GM19238 (cell line): ENCODE results near the gene QTRT2.

Source experiments
- DNase-seq: peaks from one replicate; pipeline ENCODE4 v3.0.0; 2011; ENCODE audit warnings: low spot score; ENCODE audit not compliant: insufficient read length

QTRT2 gene

GRCh38 chr3:114078126-114078525 is 21.6 kb downstream of the QTRT2 start:
- no peak for DNase-seq

GRCh38 chr3:114079761-114080160 is 23.2 kb downstream of the QTRT2 start:
- DNase-seq = no peak

GRCh38 chr3:114080201-114080600 is 23.7 kb downstream of the QTRT2 start:
- DNase-seq = no peak

GRCh38 chr3:114081037-114081436 is 24.5 kb downstream of the QTRT2 start:
- DNase-seq = no peak

GRCh38 chr3:114083112-114083511 is 26.6 kb downstream of the QTRT2 start:
- no peak for DNase-seq

GRCh38 chr3:114086356-114086755 is 29.8 kb downstream of the QTRT2 start:
- no peak for DNase-seq

GRCh38 chr3:114089675-114090074 is 33.1 kb downstream of the QTRT2 start:
- no peak for DNase-seq

- no peak for DNase-seq
Observed at GRCh38 chr3:114092151-114093015, 35.8 kb downstream of the QTRT2 start.

GRCh38 chr3:114093016-114093380 is 36.5 kb downstream of the QTRT2 start:
- DNase-seq = no peak

GRCh38 chr3:114093596-114093995 is 37.1 kb downstream of the QTRT2 start:
- no peak for DNase-seq

GRCh38 chr3:114095796-114096195 is 39.3 kb downstream of the QTRT2 start:
- DNase-seq = no peak

- DNase-seq = no peak
Observed at GRCh38 chr3:114101101-114101500, 44.6 kb downstream of the QTRT2 start.

- no peak for DNase-seq
Observed at GRCh38 chr3:114103181-114103580, 46.6 kb downstream of the QTRT2 start.

GRCh38 chr3:114103858-114104257 is 47.3 kb downstream of the QTRT2 start:
- DNase-seq = no peak

GRCh38 chr3:114104414-114104813 is 47.9 kb downstream of the QTRT2 start:
- DNase-seq = no peak

- DNase-seq = no peak
Observed at GRCh38 chr3:114108137-114108536, 51.6 kb downstream of the QTRT2 start.

GRCh38 chr3:114110439-114110838 is 53.9 kb downstream of the QTRT2 start:
- DNase-seq = no peak

GRCh38 chr3:114111060-114111770 is 54.7 kb downstream of the QTRT2 start:
- no peak for DNase-seq

GRCh38 chr3:114112696-114113095 is 56.2 kb downstream of the QTRT2 start:
- no peak for DNase-seq

- DNase-seq = no peak
Observed at GRCh38 chr3:114114719-114115118, 58.2 kb downstream of the QTRT2 start.

GRCh38 chr3:114115143-114115542 is 58.6 kb downstream of the QTRT2 start:
- DNase-seq = no peak

GRCh38 chr3:114119776-114120175 is 63.2 kb downstream of the QTRT2 start:
- no peak for DNase-seq

- no peak for DNase-seq
Observed at GRCh38 chr3:114120211-114120610, 63.7 kb downstream of the QTRT2 start.
